WTC11 (cell line): ENCODE data around the gene AKIRIN1. TPM values are rescaled to one million over a fixed set of nuclear protein-coding genes. Genes with fewer than 3 reads are reported as not detected.

ENCODE experiments used
- ATAC-seq: fragments of 200-7000 bp; cut with Tn5 transposase; 2 replicates; pipeline ENCODE4 v1.10.0; 2021; ENCODE audit warnings: mild to moderate bottlenecking, moderate library complexity
- CTCF ChIA-PET: fragments of 300-600 bp; sonication (Branson Sonifier 250); formaldehyde crosslinking; loops from one replicate; lab custom pipeline; 2021; ENCODE audit warnings: antibody characterized with exemption; lab: Charles Lee
- POLR2A ChIA-PET: fragments of 350-600 bp; sonication (Branson Sonifier 250); formaldehyde crosslinking; loops from one replicate; lab custom pipeline; 2021; ENCODE audit warnings: antibody characterized with exemption; lab: Charles Lee
- DNase-seq: peaks from one replicate; pipeline ENCODE4 v3.0.0; 2021; ENCODE audit warnings: low spot score
- H3K27ac Mint-ChIP-seq: 2 replicates; pipeline ENCODE4 v1.8.0; 2021; ENCODE audit warnings: mixed read lengths
- H3K27me3 Mint-ChIP-seq: 2 replicates; pipeline ENCODE4 v1.8.0; 2021; ENCODE audit warnings: low read depth, mild to moderate bottlenecking, moderate library complexity, mixed read lengths
- H3K36me3 Mint-ChIP-seq: 2 replicates; pipeline ENCODE4 v1.8.0; 2021; ENCODE audit warnings: mixed read lengths
- H3K4me1 Mint-ChIP-seq: 2 replicates; pipeline ENCODE4 v1.8.0; 2022; ENCODE audit warnings: mixed read lengths
- H3K4me3 Mint-ChIP-seq: 2 replicates; pipeline ENCODE4 v1.8.0; 2021; ENCODE audit warnings: mild to moderate bottlenecking, moderate library complexity, mixed read lengths
- H3K9me3 Mint-ChIP-seq: 2 replicates; pipeline ENCODE4 v1.8.0; 2021; ENCODE audit warnings: mixed read lengths
- ATF2 ChIP-seq: sonication (generic); formaldehyde crosslinking; IDR thresholded peaks from 2 replicates; pipeline ENCODE4 v1.8.1; 2022; ENCODE audit warnings: low read depth, missing genetic modification reagents, borderline replicate concordance
- ATF6 ChIP-seq: sonication (generic); formaldehyde crosslinking; IDR thresholded peaks from 2 replicates; pipeline ENCODE4 v1.8.1; 2023; ENCODE audit warnings: mild to moderate bottlenecking, missing genetic modification reagents
- CBFB ChIP-seq: sonication (generic); formaldehyde crosslinking; IDR thresholded peaks from 2 replicates; pipeline ENCODE4 v1.8.1; 2022; ENCODE audit warnings: mild to moderate bottlenecking, low read depth, missing genetic modification reagents
- ELF4 ChIP-seq: sonication (generic); formaldehyde crosslinking; IDR thresholded peaks from 2 replicates; pipeline ENCODE4 v1.8.1; 2022; ENCODE audit warnings: low read depth, mild to moderate bottlenecking, moderate library complexity, missing genetic modification reagents
- FOXJ3 ChIP-seq: sonication (generic); formaldehyde crosslinking; IDR thresholded peaks from 2 replicates; pipeline ENCODE4 v1.9.0; 2021; ENCODE audit warnings: missing genetic modification reagents, mild to moderate bottlenecking, borderline replicate concordance
- HMGA2 ChIP-seq: fragments of 250-450 bp; sonication (Bioruptor Pico); IDR thresholded peaks from 2 replicates; pipeline ENCODE4 v1.4.0; 2021; ENCODE audit warnings: mild to moderate bottlenecking, moderate library complexity
- HMGXB4 ChIP-seq: sonication (generic); formaldehyde crosslinking; IDR thresholded peaks from 2 replicates; pipeline ENCODE4 v1.8.1; 2023; ENCODE audit warnings: mild to moderate bottlenecking, moderate library complexity, missing genetic modification reagents
- MXD4 ChIP-seq: fragments of 250-450 bp; sonication (Bioruptor Pico); IDR thresholded peaks from 2 replicates; pipeline ENCODE4 v1.8.0; 2021; ENCODE audit warnings: mild to moderate bottlenecking, moderate library complexity, borderline replicate concordance
- NFYB ChIP-seq: sonication (generic); formaldehyde crosslinking; conservative IDR thresholded peaks from 2 replicates; pipeline ENCODE4 v1.8.0; 2022; ENCODE audit warnings: low read depth, missing genetic modification reagents
- NR2C2 ChIP-seq: sonication (generic); formaldehyde crosslinking; IDR thresholded peaks from 2 replicates; pipeline ENCODE4 v1.8.0; 2022; ENCODE audit warnings: mild to moderate bottlenecking, missing genetic modification reagents
- RORB ChIP-seq: fragments of 250-450 bp; sonication (Bioruptor Pico); IDR thresholded peaks from 2 replicates; pipeline ENCODE4 v1.9.0; 2021; ENCODE audit warnings: mild to moderate bottlenecking
- SP1 ChIP-seq: sonication (generic); formaldehyde crosslinking; conservative IDR thresholded peaks from 2 replicates; pipeline ENCODE4 v1.8.1; 2022; ENCODE audit warnings: missing genetic modification reagents
- TP53 ChIP-seq: sonication (generic); formaldehyde crosslinking; IDR thresholded peaks from 2 replicates; pipeline ENCODE4 v1.8.1; 2023; ENCODE audit warnings: mild to moderate bottlenecking, missing genetic modification reagents
- ZNF138 ChIP-seq: sonication (generic); formaldehyde crosslinking; conservative IDR thresholded peaks from 2 replicates; pipeline ENCODE4 v1.8.1; 2022; ENCODE audit warnings: mild to moderate bottlenecking, moderate library complexity, missing genetic modification reagents
- ZNF232 ChIP-seq: sonication (generic); formaldehyde crosslinking; IDR thresholded peaks from 2 replicates; pipeline ENCODE4 v1.8.0; 2022; ENCODE audit warnings: mild to moderate bottlenecking, missing genetic modification reagents
- ZSCAN18 ChIP-seq: fragments of 250-450 bp; sonication (Bioruptor Pico); IDR thresholded peaks from 2 replicates; pipeline ENCODE4 v2.1.2; 2022; ENCODE audit warnings: mild to moderate bottlenecking, moderate library complexity
- total RNA-seq: library from RNA; stranded (reverse); gene quantifications from 3 replicates; pipeline ENCODE4 v1.2.3, GENCODE V29; 2021
- TF ChIP-seq, protein P1 (sequence below): sonication (generic); formaldehyde crosslinking; IDR thresholded peaks from 2 replicates; pipeline ENCODE4 v1.8.0; 2023; ENCODE audit warnings: mild to moderate bottlenecking, missing genetic modification reagents
- TF ChIP-seq, protein P2 (sequence below): fragments of 250-450 bp; sonication (Bioruptor Pico); conservative IDR thresholded peaks from 2 replicates; pipeline ENCODE4 v1.9.0; 2021; ENCODE audit warnings: mild to moderate bottlenecking

The AKIRIN1 gene
- total RNA-seq, 1 experiment from 2014 or later = 183 TPM

- ChIA-PET CTCF (interaction anchor here (0.6 kb wide), 1 partner anchor 35 kb away, joined by 6 read pairs; no protein-coding TSS in a partner anchor), POLR2A (interaction anchor here (0.6 kb wide), 1 partner anchor 15 kb away, joined by 10 read pairs; no protein-coding TSS in a partner anchor)
- H3K4me1 Mint-ChIP-seq = peaks cover 71% of the 10 kb centered on the region
- TF ChIP-seq NFYB (CRISPR knock-in tag) (no peak), HMGXB4 (CRISPR knock-in tag) (no peak), SP1 (no peak), TP53 (CRISPR knock-in tag) (no peak), ZNF138 (no peak), ATF6 (CRISPR knock-in tag) (no peak), ZSCAN18 (no peak), HMGA2 (CRISPR knock-in tag) (no peak), RORB (CRISPR knock-in tag) (no peak), CBFB (no peak), ZNF232 (no peak), NR2C2 (no peak), ELF4 (CRISPR knock-in tag) (no peak), MXD4 (CRISPR knock-in tag) (no peak), FOXJ3 (no peak), ATF2 (no peak)
- TF ChIP-seq, protein P1, sequence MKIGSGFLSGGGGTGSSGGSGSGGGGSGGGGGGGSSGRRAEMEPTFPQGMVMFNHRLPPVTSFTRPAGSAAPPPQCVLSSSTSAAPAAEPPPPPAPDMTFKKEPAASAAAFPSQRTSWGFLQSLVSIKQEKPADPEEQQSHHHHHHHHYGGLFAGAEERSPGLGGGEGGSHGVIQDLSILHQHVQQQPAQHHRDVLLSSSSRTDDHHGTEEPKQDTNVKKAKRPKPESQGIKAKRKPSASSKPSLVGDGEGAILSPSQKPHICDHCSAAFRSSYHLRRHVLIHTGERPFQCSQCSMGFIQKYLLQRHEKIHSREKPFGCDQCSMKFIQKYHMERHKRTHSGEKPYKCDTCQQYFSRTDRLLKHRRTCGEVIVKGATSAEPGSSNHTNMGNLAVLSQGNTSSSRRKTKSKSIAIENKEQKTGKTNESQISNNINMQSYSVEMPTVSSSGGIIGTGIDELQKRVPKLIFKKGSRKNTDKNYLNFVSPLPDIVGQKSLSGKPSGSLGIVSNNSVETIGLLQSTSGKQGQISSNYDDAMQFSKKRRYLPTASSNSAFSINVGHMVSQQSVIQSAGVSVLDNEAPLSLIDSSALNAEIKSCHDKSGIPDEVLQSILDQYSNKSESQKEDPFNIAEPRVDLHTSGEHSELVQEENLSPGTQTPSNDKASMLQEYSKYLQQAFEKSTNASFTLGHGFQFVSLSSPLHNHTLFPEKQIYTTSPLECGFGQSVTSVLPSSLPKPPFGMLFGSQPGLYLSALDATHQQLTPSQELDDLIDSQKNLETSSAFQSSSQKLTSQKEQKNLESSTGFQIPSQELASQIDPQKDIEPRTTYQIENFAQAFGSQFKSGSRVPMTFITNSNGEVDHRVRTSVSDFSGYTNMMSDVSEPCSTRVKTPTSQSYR (CRISPR knock-in tag) = no peak
- no peaks in the 10 kb centered on the region for H3K9me3 Mint-ChIP-seq
- H3K36me3 Mint-ChIP-seq = peaks cover 87% of the 10 kb centered on the region
- no peak for DNase-seq
- ATAC-seq = no peak
- H3K4me3 Mint-ChIP-seq = no peak overlapping the region
- peak overlapping the region; percentile 98 for H3K27ac Mint-ChIP-seq
- no peaks in the 10 kb centered on the region for H3K27me3 Mint-ChIP-seq
These were observed 12.7 kb downstream of the AKIRIN1 start for GRCh38 chr1:39003794-39004193.

GRCh38 chr1:39006287-39006686 is 15.2 kb downstream of the AKIRIN1 start:
- no peak for DNase-seq

More at GRCh38 chr1:39006287-39006686, 15.2 kb downstream of the AKIRIN1 start:
- H3K36me3 Mint-ChIP-seq = peaks cover 79% of the 10 kb centered on the region
- no peak for ATAC-seq
- H3K4me3 Mint-ChIP-seq = no peak overlapping the region
- TF ChIP-seq TP53 (CRISPR knock-in tag) (no peak), ZSCAN18 (no peak)
- TF ChIP-seq, protein P2, sequence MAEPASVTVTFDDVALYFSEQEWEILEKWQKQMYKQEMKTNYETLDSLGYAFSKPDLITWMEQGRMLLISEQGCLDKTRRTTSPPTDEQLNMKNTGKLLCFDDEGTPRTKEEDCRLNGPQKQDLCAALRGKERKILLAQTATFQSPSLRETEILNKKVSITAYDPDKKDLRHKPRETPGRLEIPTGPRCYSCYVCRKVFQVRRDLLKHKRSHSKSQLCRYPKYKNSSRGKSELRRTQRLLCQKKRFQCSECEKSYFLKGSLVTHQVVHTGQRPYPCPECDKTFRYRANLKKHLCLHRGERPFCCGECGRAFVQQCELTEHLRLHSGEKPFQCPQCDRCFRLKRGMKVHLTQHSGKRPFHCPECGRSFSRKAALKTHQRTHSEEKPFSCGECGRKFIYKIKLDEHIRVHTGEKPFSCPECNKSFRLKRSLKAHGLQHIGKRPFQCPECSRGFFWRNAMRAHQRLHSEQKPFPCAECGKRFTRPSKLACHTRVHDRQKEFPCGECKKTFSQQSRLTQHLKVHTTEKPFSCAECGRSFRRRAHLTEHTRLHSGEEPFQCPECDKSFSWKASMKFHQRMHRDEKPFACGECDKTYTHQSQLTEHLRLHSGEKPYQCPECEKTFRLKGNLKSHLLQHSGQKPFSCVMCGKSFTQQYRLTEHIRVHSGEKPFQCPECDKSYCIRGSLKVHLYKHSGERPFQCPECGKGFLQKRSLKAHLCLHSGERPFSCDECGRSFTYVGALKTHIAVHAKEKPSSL (CRISPR knock-in tag) = 0 out of 2 replicates have a peak, but pooled peaks have one; percentile 17
- H3K27ac Mint-ChIP-seq = peak overlapping the region; percentile 69
- H3K9me3 Mint-ChIP-seq = no peaks in the 10 kb centered on the region
- H3K4me1 Mint-ChIP-seq = peaks cover 49% of the 10 kb centered on the region
- POLR2A ChIA-PET = interaction anchor here (0.6 to 2.4 kb wide), 7 partner anchors 9 to 118 kb away, joined by 3 to 12 read pairs (median 5); partner anchors contain the start of gene NDUFS5
- CTCF ChIA-PET = interaction anchor here (0.6 to 2.7 kb wide), 5 partner anchors 8 to 111 kb away, joined by 4 to 8 read pairs (median 5); partner anchors contain the start of gene NDUFS5
- no peaks in the 10 kb centered on the region for H3K27me3 Mint-ChIP-seq
